ENCODE results near the gene NUMA1. TPM values are rescaled to one million over a fixed set of nuclear protein-coding genes. Genes with fewer than 3 reads are reported as not detected.

The NUMA1 gene
- total RNA-seq, 2 donors from 2014 or later = 102 to 130 TPM

DNA sequence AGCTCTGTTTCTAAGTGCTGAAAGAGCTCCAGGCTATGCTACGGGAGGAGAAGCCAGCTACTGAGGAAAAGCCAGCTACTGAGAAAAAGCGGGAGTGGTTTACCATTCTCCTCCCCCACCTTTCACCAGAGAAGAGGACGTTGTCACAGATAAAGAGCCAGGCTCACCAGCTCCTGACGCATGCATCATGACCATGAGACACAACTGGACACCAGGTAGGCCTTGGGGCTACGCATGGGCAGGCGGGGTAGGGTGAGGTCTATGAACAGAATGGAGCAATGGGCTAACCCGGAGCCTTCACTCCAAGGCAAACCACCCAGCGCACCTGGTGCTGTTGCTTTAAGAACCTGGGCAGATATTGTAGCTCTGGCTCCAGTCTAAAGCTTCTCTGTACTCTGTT, 80.5 kb downstream of the NUMA1 start:
- peaks cover 0 to 31% of the 10 kb centered on the region in 2 donors for H3K4me1 ChIP-seq

DNA sequence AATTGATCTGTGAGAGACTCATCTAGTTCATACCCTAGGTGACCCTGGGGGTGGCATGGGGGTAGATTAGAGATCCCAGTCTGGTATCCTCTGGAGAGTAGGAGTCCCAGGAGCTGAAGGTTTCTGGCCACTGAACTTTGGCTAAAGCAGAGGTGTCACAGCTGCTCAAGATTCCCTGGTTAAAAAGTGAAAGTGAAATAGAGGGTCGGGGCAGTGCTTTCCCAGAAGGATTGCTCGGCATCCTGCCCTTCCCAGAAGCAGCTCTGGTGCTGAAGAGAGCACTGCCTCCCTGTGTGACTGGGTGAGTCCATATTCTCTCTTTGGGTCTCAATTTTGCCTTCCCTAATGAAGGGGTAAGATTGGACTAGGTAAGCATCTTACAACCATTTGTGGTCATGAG, 81.0 kb downstream of the NUMA1 start:
- no peaks in the 10 kb centered on the region for H3K27me3 ChIP-seq

More for the DNA sequence above, 80.5 kb downstream of the NUMA1 start:
- H3K27ac ChIP-seq = peak overlapping the region; percentile 46 to 62
- TF ChIP-seq CTCF (IDR thresholded peaks at IDR 0.05) = no peak
- peak overlapping the region in 1 of 2 donors; percentile 15 for H3K4me3 ChIP-seq
- no peaks in the 10 kb centered on the region for H3K9me3 ChIP-seq
- no peak for DNase-seq (ENCODE audit: low spot score)
- H3K27me3 ChIP-seq = no peaks in the 10 kb centered on the region
- H3K36me3 ChIP-seq = peaks cover 29% of the 10 kb centered on the region

DNA sequence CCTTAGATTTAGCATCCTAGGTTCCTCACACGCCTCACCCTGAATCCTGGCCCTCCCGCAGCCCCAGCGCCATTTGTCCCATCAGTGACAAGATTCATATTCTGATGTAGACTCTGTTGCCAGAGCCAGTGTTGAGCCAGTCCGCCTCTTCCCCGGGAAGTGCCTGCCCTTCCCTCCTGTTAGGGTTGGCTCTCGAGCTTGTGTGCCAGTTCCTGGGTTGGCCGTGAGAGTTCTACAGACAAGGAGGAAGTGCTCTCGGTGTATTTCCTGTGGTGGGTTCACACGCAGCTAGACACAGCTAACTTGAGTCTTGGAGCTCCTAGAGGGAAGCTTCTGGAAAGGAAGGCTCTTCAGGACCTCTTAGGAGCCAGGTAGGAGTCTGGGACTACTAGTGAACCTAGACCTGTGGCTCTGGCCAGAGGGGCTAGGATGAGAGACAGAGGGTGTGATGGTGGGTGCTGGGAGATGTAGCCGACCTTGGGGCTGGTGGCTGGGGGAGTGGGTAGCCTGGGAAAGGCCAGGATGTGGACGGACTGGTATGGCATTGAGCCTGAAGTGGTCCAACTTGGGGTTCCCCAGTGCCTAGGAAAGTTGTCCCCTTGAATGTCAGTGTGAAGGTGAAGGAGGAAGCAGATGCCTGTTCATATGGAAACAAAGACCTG, 81.6 kb downstream of the NUMA1 start, which contains the start of gene IL18BP:
Gene IL18BP, plus strand, starts transcription at position 261 of the 662 bp plus-strand sequence. CDS start 1,076 bp downstream, outside the sequence.
- Histone ChIP-seq H3K4me1 (peaks cover 0 to 31% of the 10 kb centered on the region in 2 donors), H3K27ac (peak within 1 kb of the TSS; percentile 46 to 62), H3K9me3 (no peaks in the 10 kb centered on the region), H3K27me3 (no peaks in the 10 kb centered on the region), H3K4me3 (peak within 1 kb of the TSS in 1 of 2 donors; percentile 15), H3K36me3 (peaks cover 19% of the 10 kb centered on the region)
- no peak for DNase-seq (ENCODE audit: low spot score)
- no peak for TF ChIP-seq CTCF (IDR thresholded peaks at IDR 0.05)

More for the DNA sequence above, 81.0 kb downstream of the NUMA1 start:
- no peak for TF ChIP-seq CTCF (IDR thresholded peaks at IDR 0.05)
- Histone ChIP-seq H3K4me3 (peak overlapping the region in 1 of 2 donors; percentile 15), H3K4me1 (peaks cover 0 to 31% of the 10 kb centered on the region in 2 donors), H3K36me3 (peaks cover 25% of the 10 kb centered on the region), H3K27ac (peak overlapping the region; percentile 46 to 62), H3K9me3 (no peaks in the 10 kb centered on the region)
- no peak for DNase-seq (ENCODE audit: low spot score)

GRCh38 chr11:71998061-71998460, 82.3 kb downstream of the NUMA1 start:
- no peak for TF ChIP-seq CTCF (IDR thresholded peaks at IDR 0.05)
- Histone ChIP-seq H3K4me1 (peaks cover 0 to 31% of the 10 kb centered on the region in 2 donors), H3K36me3 (peaks cover 12% of the 10 kb centered on the region), H3K27ac (peak overlapping the region in 1 of 2 donors; percentile 46), H3K4me3 (no peak overlapping the region), H3K9me3 (no peaks in the 10 kb centered on the region), H3K27me3 (no peaks in the 10 kb centered on the region)
- no peak for DNase-seq (ENCODE audit: low spot score)

GRCh38 chr11:71997594-71997993, 82.7 kb downstream of the NUMA1 start:
- Histone ChIP-seq H3K36me3 (peaks cover 7% of the 10 kb centered on the region), H3K27ac (peak overlapping the region; percentile 26 to 57), H3K9me3 (no peaks in the 10 kb centered on the region), H3K4me3 (no peak overlapping the region), H3K4me1 (peaks cover 0 to 31% of the 10 kb centered on the region in 2 donors), H3K27me3 (no peaks in the 10 kb centered on the region)
- TF ChIP-seq CTCF (IDR thresholded peaks at IDR 0.05) = no peak
- no peak for DNase-seq (ENCODE audit: low spot score)

All from right atrium auricular region (tissue), 2 donors.